GM21423 (cell line): ENCODE results near the gene TTC33.

ENCODE experiments used
- ATAC-seq: cut with Tn5 transposase; IDR thresholded peaks from one replicate; pipeline ENCODE4 v1.9.1; 2021; ENCODE audit warnings: mild to moderate bottlenecking, moderate library complexity; ENCODE audit not compliant: unreplicated experiment

The TTC33 gene

DNA sequence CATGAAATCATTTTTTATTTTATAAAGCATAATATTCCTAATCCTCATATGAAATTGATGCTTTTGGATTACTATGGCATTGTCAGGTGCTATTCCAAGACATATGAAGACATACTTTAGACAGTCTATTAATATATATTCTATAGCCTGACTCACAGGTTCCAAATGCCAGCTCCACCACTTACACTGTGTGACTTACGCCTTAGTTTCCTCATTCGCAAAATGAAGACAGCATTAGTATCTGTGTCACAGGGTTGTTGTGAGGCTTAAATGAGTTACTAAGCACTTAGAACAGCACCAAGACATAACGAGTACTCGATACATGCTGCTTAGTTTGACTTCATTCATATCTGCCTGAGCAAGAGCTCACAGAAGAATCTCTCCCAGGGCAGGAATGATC, 208.2 kb downstream of the TTC33 start:
- ATAC-seq: no peak

- ATAC-seq: no peak
Measured at GRCh38 chr5:40540301-40540700, 215.5 kb downstream of the TTC33 start.

GRCh38 chr5:40524677-40525076, 231.1 kb downstream of the TTC33 start:
- ATAC-seq: no peak

- no peak for ATAC-seq
Measured at GRCh38 chr5:40521925-40522324, 233.8 kb downstream of the TTC33 start.

DNA sequence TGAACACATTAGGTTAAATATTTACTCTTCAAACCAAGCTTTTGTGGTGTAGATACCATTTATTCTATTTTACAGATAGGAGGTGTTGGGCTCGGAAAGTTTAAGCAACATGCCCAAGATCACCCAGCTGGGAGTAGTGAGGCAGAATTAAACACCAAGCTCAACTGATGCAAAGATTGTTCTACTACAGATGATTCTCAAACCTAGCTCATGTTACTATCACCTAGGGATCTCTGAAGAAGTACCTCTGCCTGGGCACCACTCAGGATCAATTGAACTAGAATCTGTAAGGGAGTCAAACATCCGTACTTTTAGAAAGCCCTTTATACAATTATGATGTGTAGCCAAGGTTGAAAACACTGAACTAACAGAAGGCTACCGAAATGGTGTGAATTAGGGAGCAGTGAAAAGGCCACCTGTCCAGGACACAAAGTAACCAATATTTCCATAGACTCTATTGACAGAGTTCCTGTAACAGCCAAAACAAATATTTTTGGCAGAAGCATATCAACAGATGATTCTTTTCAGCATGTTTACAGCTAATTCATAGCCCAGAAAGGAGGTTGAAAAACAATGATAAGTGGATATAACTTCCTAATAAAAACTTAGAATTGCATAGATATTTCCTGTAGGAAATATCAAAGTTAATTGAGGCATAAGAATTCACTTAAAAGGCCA, 234.5 kb downstream of the TTC33 start:
- no peak for ATAC-seq

GRCh38 chr5:40518485-40518917, 237.3 kb downstream of the TTC33 start:
- no peak for ATAC-seq

DNA sequence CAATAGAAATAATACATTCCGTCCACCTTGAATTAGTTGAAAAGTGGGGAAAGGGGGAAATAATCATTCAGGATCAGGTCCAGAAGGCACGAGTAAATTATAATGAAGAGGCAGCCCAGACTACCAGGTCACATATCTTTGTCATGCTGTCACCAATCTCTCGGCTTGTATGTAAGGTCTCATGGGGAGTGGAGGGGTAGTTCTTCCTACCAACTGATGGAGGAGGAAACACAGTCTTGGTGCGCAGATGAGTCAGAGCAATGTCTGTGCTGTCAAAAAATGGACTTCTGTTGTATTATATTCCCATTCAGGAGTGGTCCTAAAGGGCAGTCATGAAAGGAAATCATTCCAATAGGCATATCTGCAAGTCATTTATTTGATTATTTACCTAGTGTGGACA, 240.3 kb downstream of the TTC33 start:
- no peak for ATAC-seq

DNA sequence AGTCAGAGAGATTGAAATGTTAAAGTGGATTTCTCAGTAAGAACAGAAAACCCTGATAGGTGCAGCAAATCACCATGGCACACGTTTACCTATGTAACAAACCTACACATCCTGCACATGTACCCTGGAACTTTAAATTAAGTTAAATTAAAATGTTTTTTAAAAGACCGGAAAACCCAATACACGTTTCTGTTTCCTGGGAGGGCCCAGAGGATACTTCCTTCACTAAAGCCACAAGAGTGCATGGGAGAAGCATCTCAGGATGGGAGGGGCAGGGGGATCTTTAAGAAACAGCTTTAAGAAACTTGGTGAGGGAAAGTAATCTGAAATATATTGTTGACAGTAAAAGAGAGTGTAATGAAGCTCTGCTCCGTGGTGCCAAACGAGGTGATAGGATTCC, 240.8 kb downstream of the TTC33 start:
- ATAC-seq: no peak

GRCh38 chr5:40511801-40512200, 244.0 kb downstream of the TTC33 start:
- ATAC-seq: no peak

- no peak for ATAC-seq
Measured at GRCh38 chr5:40507095-40507494, 248.7 kb downstream of the TTC33 start.

GRCh38 chr5:40505031-40505430, 250.7 kb downstream of the TTC33 start:
- no peak for ATAC-seq

DNA sequence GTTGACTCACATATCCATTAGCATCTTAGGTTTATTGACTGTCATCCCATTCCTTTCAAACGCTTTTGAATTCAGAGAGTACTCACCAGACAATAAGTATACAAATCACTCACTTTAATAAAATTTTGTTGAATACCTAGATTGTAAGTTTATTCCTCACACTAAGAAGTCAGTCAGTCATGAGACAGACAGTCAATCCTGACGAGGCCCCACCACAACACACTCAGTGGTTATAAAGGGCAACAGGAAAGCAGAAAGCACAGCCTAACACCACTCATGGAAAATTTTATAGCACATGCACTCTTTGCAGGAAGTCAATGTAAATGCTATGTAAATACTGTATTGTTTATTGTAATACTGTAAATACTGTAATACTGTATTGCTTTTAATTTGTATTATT, 252.3 kb downstream of the TTC33 start:
- ATAC-seq: no peak

- ATAC-seq: peak; percentile 55
Measured at GRCh38 chr5:40502736-40503135, 253.0 kb downstream of the TTC33 start.

DNA sequence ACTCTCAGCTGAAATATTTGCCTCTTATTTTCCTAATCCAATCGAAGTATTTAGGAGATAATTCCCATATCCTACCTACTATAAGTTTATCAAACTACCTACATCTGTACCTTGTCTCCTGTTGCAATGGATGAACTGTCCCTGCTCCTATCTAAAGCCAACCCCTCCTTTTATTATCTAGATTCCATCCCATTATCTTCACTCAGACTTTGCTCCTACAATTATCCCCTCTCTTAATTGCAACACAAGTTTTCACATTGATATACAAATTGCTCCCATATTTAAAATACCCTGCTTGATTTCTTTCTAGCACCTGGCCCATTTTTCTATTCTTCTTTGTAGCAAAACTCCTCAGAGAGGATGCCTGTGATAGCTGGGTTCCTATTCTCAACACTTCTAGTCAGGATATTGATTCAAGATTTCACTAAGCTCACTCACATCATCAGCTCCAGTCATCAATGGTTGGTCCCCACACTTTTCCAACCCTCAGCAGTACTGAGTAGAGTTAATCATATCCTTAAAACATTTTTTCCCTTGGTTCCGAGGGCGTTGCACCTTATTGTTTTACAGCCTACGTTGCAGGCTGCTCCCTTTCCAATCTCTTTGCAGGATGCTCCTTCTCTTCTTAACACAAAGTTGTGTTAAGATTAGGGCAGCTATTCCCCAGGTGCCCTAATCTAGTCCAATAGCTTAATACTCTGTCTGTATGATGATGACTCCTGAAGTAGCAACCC, 253.9 kb downstream of the TTC33 start:
- ATAC-seq: no peak

GRCh38 chr5:40499518-40500273, 256.1 kb downstream of the TTC33 start:
- ATAC-seq: no peak

- ATAC-seq: no peak
Measured at GRCh38 chr5:40499007-40499406, 256.8 kb downstream of the TTC33 start.

DNA sequence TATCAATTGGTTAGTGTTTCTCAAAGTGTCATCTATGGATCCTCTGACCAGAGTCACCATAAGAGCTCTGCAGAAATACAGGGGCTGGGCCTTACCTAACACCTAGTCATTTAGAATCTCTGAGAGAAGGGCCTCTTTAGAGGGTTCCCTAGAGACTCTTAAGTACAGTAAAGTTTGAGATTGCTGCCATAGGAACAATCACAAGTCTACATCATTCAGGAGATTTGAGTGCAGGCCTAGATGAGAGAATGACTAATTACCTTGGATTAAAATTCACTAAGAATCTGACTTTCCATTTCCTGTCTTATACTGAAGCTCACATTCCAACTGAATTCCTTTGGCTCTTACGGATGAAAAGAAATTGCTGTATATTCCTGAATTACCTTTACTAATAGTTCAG, 258.2 kb downstream of the TTC33 start:
- no peak for ATAC-seq

- ATAC-seq: no peak
Measured at GRCh38 chr5:40495237-40495635, 260.5 kb downstream of the TTC33 start.

DNA sequence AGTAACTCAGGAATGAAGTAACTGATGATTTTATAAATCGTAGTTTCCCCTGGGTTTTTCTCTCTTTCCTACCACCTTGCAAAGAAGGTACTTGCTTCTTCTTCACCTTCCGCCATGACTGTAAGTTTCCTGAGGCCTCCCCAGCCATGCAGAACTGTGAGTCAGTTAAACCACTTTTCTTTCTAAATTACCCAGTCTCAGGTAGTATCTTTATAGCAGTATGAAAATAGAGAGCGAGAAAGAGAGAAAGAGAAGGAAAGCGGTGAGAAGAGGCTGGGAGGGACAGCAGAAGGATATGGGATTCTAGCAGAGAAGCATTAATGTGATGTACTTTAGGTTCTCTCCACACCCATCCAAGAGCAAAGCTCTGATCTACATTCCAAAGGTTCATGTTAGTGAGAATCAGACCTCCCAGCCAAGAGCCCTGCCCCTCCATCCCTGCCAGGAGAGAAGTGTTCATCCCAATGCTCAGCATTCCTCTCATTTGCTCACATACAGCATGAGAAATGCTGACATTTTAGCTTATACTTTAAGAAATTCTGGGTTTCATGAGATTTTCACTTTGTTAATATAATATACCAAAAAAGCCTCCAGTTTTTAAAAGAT, 261.0 kb downstream of the TTC33 start:
- no peak for ATAC-seq

DNA sequence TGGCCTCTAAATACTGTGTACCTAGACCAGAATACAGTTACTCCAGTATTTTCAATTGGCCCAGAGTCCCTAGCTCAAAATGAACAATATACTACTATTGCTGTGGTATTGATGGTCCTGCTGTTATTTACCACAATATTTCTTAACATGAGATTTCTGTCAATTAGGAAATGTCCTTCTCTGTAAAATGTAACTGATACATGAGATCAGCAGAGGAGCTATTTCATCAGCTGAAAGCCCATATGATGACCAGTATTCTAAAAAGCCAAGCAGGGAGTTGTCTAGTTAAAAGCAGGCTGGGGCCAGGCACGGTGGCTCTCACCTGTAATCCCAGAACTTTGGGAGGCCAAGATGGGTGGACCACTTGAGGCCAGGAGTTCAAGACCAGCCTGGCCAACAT, 263.7 kb downstream of the TTC33 start:
- no peak for ATAC-seq

- no peak for ATAC-seq
Measured at GRCh38 chr5:40491644-40492043, 264.1 kb downstream of the TTC33 start.
